Measurements from ENCODE around the gene EPGN.

Gene EPGN

GRCh38 chr4:74291471-74291870 is 16.8 kb upstream of the EPGN start:
- Histone ChIP-seq H3K9ac (ENCODE audit: low read depth, low read length) (no peak overlapping the region), H3K27me3 (ENCODE audit: insufficient read depth, low read length, poor library complexity) (no peaks in the 10 kb centered on the region), H4K20me1 (ENCODE audit: insufficient read depth, low read length) (no peaks in the 10 kb centered on the region), H3K27ac (ENCODE audit: low read length) (no peak overlapping the region), H3K4me1 (ENCODE audit: insufficient read depth, low read length) (no peaks in the 10 kb centered on the region), H3K9me3 (ENCODE audit: insufficient read depth, low read length, severe bottlenecking) (no peaks in the 10 kb centered on the region), H2AFZ (ENCODE audit: low read depth, low read length) (no peak overlapping the region), H3K79me2 (ENCODE audit: insufficient read depth, low read length) (no peaks in the 10 kb centered on the region), H3K4me2 (ENCODE audit: insufficient read depth, low read length) (no peak overlapping the region), H3K36me3 (ENCODE audit: insufficient read depth, low read length) (no peaks in the 10 kb centered on the region), H3K4me3 (ENCODE audit: low read depth in 1 of 2, low read length in 2 of 2) (no peak overlapping the region)
- ATAC-seq (ENCODE audit: insufficient read depth, low read depth): no peak
- DNase-seq: no peak
- TF ChIP-seq EZH2 (IDR thresholded peaks at IDR 0.05; ENCODE audit: borderline replicate concordance, low read depth, low read length, severe bottlenecking): no peak
- no peak for TF ChIP-seq CTCF (IDR thresholded peaks at IDR 0.05; ENCODE audit: borderline replicate concordance, extremely low read depth, low read length, poor library complexity, severe bottlenecking)

GRCh38 chr4:74292111-74292870 is 16.0 kb upstream of the EPGN start:
- ATAC-seq (ENCODE audit: insufficient read depth, low read depth): no peak
- Histone ChIP-seq H3K27me3 (ENCODE audit: insufficient read depth, low read length, poor library complexity) (no peaks in the 10 kb centered on the region), H3K36me3 (ENCODE audit: insufficient read depth, low read length) (no peaks in the 10 kb centered on the region), H4K20me1 (ENCODE audit: insufficient read depth, low read length) (no peaks in the 10 kb centered on the region), H2AFZ (ENCODE audit: low read depth, low read length) (no peak overlapping the region), H3K4me1 (ENCODE audit: insufficient read depth, low read length) (no peaks in the 10 kb centered on the region), H3K4me2 (ENCODE audit: insufficient read depth, low read length) (no peak overlapping the region), H3K9me3 (ENCODE audit: insufficient read depth, low read length, severe bottlenecking) (no peaks in the 10 kb centered on the region), H3K27ac (ENCODE audit: low read length) (no peak overlapping the region), H3K9ac (ENCODE audit: low read depth, low read length) (no peak overlapping the region), H3K79me2 (ENCODE audit: insufficient read depth, low read length) (no peaks in the 10 kb centered on the region), H3K4me3 (ENCODE audit: low read depth in 1 of 2, low read length in 2 of 2) (no peak overlapping the region)
- DNase-seq: no peak
- no peak for TF ChIP-seq EZH2 (IDR thresholded peaks at IDR 0.05; ENCODE audit: borderline replicate concordance, low read depth, low read length, severe bottlenecking)
- TF ChIP-seq CTCF (IDR thresholded peaks at IDR 0.05; ENCODE audit: borderline replicate concordance, extremely low read depth, low read length, poor library complexity, severe bottlenecking): no peak

- Histone ChIP-seq H3K4me1 (ENCODE audit: insufficient read depth, low read length) (no peaks in the 10 kb centered on the region), H4K20me1 (ENCODE audit: insufficient read depth, low read length) (no peaks in the 10 kb centered on the region), H3K36me3 (ENCODE audit: insufficient read depth, low read length) (no peaks in the 10 kb centered on the region), H2AFZ (ENCODE audit: low read depth, low read length) (no peak overlapping the region), H3K4me3 (ENCODE audit: low read depth in 1 of 2, low read length in 2 of 2) (no peak overlapping the region), H3K4me2 (ENCODE audit: insufficient read depth, low read length) (no peak overlapping the region), H3K9me3 (ENCODE audit: insufficient read depth, low read length, severe bottlenecking) (no peaks in the 10 kb centered on the region), H3K27ac (ENCODE audit: low read length) (no peak overlapping the region), H3K27me3 (ENCODE audit: insufficient read depth, low read length, poor library complexity) (no peaks in the 10 kb centered on the region), H3K79me2 (ENCODE audit: insufficient read depth, low read length) (no peaks in the 10 kb centered on the region), H3K9ac (ENCODE audit: low read depth, low read length) (no peak overlapping the region)
- no peak for DNase-seq
- TF ChIP-seq EZH2 (IDR thresholded peaks at IDR 0.05; ENCODE audit: borderline replicate concordance, low read depth, low read length, severe bottlenecking) (no peak), CTCF (IDR thresholded peaks at IDR 0.05; ENCODE audit: borderline replicate concordance, extremely low read depth, low read length, poor library complexity, severe bottlenecking) (no peak)
- no peak for ATAC-seq (ENCODE audit: insufficient read depth, low read depth)
These were observed 14.7 kb upstream of the EPGN start for GRCh38 chr4:74293558-74293957.

All from DND-41 (cell line).